HG02571 (cell line): Measurements from ENCODE around the gene OR4D10.

ENCODE experiments used
- ATAC-seq: cut with Tn5 transposase; IDR thresholded peaks from one replicate; pipeline ENCODE4 v1.9.1; 2021; ENCODE audit warnings: mild to moderate bottlenecking, moderate library complexity; ENCODE audit not compliant: unreplicated experiment

Gene OR4D10

GRCh38 chr11:59523541-59523940, 50.4 kb downstream of the OR4D10 start:
- ATAC-seq = no peak

- no peak for ATAC-seq
These were observed 55.6 kb downstream of the OR4D10 start for GRCh38 chr11:59528711-59529110.
